Measurements from ENCODE around the gene ASIC4. TPM values are rescaled to one million over a fixed set of nuclear protein-coding genes. Genes with fewer than 3 reads are reported as not detected.
A peak's percentile ranks its signal among the peaks of the same experiment; 100 is the strongest.

The ASIC4 gene
- total and polyA plus RNA-seq, 2 of the 13 experiments (the other 11 are each of a cell fraction or from before 2014, with no cell fraction given), result 0.03 TPM; not detected in 1

DNA sequence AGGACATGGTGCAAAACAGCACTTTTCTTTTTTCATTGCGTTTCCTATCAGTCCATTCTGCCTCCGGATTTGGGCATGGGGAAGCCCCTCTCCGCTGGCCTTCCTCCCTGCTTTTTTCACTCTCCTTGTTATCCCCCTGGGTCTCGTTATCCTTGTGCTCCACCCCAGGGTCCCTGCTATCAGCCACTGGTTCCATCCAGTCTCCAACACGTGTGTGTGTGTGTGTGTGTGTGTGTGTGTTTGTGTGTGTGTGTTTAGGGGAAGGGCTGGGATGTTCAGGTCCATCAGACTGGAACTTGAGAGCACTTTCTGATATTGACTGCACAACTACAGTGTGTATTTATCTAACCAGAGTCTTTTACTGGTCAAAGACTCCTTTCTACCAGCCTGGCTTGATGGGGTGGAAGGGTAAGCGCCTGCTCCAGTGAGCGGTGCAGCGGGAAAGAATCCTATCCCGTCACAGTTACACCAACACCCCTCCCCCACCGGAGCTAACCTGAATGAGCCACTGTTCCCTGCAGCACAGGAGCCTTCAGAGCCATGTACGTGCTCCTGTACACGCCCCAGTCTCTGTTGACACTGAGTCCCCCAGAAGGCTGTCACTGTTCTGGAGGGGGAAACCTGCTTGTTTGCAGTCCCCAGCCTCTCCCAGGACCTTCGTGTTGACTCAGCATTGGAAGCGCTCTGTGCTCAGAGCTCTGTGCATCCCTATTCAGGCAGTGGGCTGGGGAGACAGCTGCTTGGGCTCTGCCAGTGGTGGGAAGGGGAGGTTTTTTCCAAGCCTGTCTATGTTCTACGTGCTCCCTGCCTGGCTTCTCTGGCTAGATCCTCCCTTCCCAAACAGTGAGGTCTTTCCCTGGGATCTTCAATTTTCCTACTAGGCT lies 62.5 kb downstream of the ASIC4 start (continued):
- peak; percentile 70; the same call in 1 of the 2 replicates for TF ChIP-seq YEATS2 (CRISPR knock-in tag; IDR thresholded peaks at IDR 0.05; ENCODE audit: borderline replicate concordance)
- TF ChIP-seq ETV6 (CRISPR knock-in tag; conservative IDR thresholded peaks at IDR 0.05), result peak; percentile 79; the same call in 1 of the 2 replicates
- TF ChIP-seq SOX13 (IDR thresholded peaks at IDR 0.05), result no peak; the same call in none of the 2 replicates
- peak in 1 of 2 experiments; percentile 89; a peak in 2 of 4 replicates for TF ChIP-seq SOX13 (CRISPR knock-in tag; conservative IDR thresholded peaks at IDR 0.05 in 1 of 2, IDR thresholded peaks at IDR 0.05 in 1 of 2)
- peak; percentile 100 for TF ChIP-seq ZBTB7B (CRISPR knock-in tag; IDR thresholded peaks at IDR 0.05)
- TF ChIP-seq HNRNPL (IDR thresholded peaks at IDR 0.05; ENCODE audit: low read depth, low read length), result no peak
- TF ChIP-seq SMAD3 (CRISPR knock-in tag; IDR thresholded peaks at IDR 0.05), result peak; percentile 75; the same call in 1 of the 2 replicates
- peak; percentile 81 for TF ChIP-seq ZZZ3 (CRISPR knock-in tag; IDR thresholded peaks at IDR 0.05; ENCODE audit: borderline replicate concordance)
- TF ChIP-seq ZBTB1 (CRISPR knock-in tag; IDR thresholded peaks at IDR 0.05; ENCODE audit: borderline replicate concordance), result no peak
- TF ChIP-seq PRMT3 (CRISPR knock-in tag; IDR thresholded peaks at IDR 0.05; ENCODE audit: borderline replicate concordance, low read depth), result no peak
- TF ChIP-seq, protein P1, sequence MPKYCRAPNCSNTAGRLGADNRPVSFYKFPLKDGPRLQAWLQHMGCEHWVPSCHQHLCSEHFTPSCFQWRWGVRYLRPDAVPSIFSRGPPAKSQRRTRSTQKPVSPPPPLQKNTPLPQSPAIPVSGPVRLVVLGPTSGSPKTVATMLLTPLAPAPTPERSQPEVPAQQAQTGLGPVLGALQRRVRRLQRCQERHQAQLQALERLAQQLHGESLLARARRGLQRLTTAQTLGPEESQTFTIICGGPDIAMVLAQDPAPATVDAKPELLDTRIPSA (CRISPR knock-in tag; IDR thresholded peaks at IDR 0.05; ENCODE audit: borderline replicate concordance), result no peak; the same call in 1 of the 2 replicates
- TF ChIP-seq ZNF138 (CRISPR knock-in tag; IDR thresholded peaks at IDR 0.05; ENCODE audit: low read depth), result no peak
- TF ChIP-seq ATRX (CRISPR knock-in tag; IDR thresholded peaks at IDR 0.05; ENCODE audit: borderline replicate concordance), result no peak
- TF ChIP-seq, protein P2, sequence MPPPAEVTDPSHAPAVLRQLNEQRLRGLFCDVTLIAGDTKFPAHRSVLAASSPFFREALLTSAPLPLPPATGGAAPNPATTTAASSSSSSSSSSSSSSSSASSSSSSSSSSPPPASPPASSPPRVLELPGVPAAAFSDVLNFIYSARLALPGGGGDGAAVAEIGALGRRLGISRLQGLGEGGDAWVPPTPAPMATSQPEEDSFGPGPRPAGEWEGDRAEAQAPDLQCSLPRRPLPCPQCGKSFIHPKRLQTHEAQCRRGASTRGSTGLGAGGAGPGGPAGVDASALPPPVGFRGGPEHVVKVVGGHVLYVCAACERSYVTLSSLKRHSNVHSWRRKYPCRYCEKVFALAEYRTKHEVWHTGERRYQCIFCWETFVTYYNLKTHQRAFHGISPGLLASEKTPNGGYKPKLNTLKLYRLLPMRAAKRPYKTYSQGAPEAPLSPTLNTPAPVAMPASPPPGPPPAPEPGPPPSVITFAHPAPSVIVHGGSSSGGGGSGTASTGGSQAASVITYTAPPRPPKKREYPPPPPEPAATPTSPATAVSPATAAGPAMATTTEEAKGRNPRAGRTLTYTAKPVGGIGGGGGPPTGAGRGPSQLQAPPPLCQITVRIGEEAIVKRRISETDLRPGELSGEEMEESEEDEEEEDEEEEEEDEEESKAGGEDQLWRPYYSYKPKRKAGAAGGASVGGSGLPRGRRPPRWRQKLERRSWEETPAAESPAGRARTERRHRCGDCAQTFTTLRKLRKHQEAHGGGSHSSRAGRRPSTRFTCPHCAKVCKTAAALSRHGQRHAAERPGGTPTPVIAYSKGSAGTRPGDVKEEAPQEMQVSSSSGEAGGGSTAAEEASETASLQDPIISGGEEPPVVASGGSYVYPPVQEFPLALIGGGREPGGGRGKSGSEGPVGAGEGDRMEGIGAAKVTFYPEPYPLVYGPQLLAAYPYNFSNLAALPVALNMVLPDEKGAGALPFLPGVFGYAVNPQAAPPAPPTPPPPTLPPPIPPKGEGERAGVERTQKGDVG (CRISPR knock-in tag; IDR thresholded peaks at IDR 0.05; ENCODE audit: borderline replicate concordance), result peak; percentile 58; the same call in 1 of the 2 replicates
- TF ChIP-seq, protein P3, sequence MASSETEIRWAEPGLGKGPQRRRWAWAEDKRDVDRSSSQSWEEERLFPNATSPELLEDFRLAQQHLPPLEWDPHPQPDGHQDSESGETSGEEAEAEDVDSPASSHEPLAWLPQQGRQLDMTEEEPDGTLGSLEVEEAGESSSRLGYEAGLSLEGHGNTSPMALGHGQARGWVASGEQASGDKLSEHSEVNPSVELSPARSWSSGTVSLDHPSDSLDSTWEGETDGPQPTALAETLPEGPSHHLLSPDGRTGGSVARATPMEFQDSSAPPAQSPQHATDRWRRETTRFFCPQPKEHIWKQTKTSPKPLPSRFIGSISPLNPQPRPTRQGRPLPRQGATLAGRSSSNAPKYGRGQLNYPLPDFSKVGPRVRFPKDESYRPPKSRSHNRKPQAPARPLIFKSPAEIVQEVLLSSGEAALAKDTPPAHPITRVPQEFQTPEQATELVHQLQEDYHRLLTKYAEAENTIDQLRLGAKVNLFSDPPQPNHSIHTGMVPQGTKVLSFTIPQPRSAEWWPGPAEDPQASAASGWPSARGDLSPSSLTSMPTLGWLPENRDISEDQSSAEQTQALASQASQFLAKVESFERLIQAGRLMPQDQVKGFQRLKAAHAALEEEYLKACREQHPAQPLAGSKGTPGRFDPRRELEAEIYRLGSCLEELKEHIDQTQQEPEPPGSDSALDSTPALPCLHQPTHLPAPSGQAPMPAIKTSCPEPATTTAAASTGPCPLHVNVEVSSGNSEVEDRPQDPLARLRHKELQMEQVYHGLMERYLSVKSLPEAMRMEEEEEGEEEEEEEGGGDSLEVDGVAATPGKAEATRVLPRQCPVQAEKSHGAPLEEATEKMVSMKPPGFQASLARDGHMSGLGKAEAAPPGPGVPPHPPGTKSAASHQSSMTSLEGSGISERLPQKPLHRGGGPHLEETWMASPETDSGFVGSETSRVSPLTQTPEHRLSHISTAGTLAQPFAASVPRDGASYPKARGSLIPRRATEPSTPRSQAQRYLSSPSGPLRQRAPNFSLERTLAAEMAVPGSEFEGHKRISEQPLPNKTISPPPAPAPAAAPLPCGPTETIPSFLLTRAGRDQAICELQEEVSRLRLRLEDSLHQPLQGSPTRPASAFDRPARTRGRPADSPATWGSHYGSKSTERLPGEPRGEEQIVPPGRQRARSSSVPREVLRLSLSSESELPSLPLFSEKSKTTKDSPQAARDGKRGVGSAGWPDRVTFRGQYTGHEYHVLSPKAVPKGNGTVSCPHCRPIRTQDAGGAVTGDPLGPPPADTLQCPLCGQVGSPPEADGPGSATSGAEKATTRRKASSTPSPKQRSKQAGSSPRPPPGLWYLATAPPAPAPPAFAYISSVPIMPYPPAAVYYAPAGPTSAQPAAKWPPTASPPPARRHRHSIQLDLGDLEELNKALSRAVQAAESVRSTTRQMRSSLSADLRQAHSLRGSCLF (CRISPR knock-in tag; IDR thresholded peaks at IDR 0.05; ENCODE audit: borderline replicate concordance), result no peak
- TF ChIP-seq SP1 (IDR thresholded peaks at IDR 0.05), result no peak
- TF ChIP-seq SP1 (CRISPR knock-in tag; IDR thresholded peaks at IDR 0.05), result 0 out of 2 replicates have a peak, but pooled peaks have one; percentile 28
- TF ChIP-seq, protein P4, sequence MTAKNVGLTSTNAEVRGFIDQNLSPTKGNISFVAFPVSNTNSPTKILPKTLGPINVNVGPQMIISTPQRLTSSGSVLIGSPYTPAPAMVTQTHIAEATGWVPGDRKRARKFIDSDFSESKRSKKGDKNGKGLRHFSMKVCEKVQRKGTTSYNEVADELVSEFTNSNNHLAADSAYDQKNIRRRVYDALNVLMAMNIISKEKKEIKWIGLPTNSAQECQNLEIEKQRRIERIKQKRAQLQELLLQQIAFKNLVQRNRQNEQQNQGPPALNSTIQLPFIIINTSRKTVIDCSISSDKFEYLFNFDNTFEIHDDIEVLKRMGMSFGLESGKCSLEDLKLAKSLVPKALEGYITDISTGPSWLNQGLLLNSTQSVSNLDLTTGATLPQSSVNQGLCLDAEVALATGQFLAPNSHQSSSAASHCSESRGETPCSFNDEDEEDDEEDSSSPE (CRISPR knock-in tag; IDR thresholded peaks at IDR 0.05), result peak; percentile 79

Measured in HepG2 (cell line).